IMR-90 (cell line): ENCODE measurements around the gene NUTM2B.
"Not testable (repeated sequence)": the region's sequence is repeated elsewhere in the genome, so short reads cannot be mapped to it uniquely, and the experiment has no call there.

Experiments used
- CEBPB ChIP-seq: IDR thresholded peaks from 2 replicates; pipeline ENCODE4 v1.6.1; 2012; ENCODE audit warnings: low read depth, low read length, improper control_type of control experiment
- MAZ ChIP-seq: IDR thresholded peaks from 2 replicates; pipeline ENCODE4 v1.6.1; 2012; ENCODE audit warnings: low read depth, mild to moderate bottlenecking, low read length, improper control_type of control experiment, moderate library complexity, borderline replicate concordance
- POLR2A ChIP-seq: IDR thresholded peaks from 2 replicates; pipeline ENCODE4 v1.6.1; 2012; ENCODE audit warnings: mild to moderate bottlenecking, low read depth, low read length
- RAD21 ChIP-seq: IDR thresholded peaks from 2 replicates; pipeline ENCODE4 v1.6.1; 2012; ENCODE audit warnings: low read length, improper control_type of control experiment
- RFX5 ChIP-seq: IDR thresholded peaks from 2 replicates; pipeline ENCODE4 v1.8.0; 2012; ENCODE audit warnings: low read depth, mild to moderate bottlenecking, low read length, moderate library complexity
- SMC3 ChIP-seq: fragments of 150-350 bp; IDR thresholded peaks from 2 replicates; pipeline ENCODE4 v1.6.1; 2016; ENCODE audit warnings: low read depth, mild to moderate bottlenecking, antibody characterized with exemption, low read length, moderate library complexity
- TF ChIP-seq, protein P1 (sequence below): conservative IDR thresholded peaks from 2 replicates; pipeline ENCODE4 v1.5.1; 2012; ENCODE audit warnings: mild to moderate bottlenecking, low read depth, low read length, improper control_type of control experiment
- TF ChIP-seq, protein P2 (sequence below): fragments of 150-350 bp; IDR thresholded peaks from 2 replicates; pipeline ENCODE4 v1.6.1; 2017; ENCODE audit warnings: mild to moderate bottlenecking, antibody characterized with exemption, low read length, low read depth
- TF ChIP-seq, protein P3 (sequence below): fragments of 150-350 bp; IDR thresholded peaks from 2 replicates; pipeline ENCODE4 v1.6.1; 2016; ENCODE audit warnings: low read depth, mild to moderate bottlenecking, low read length, moderate library complexity, borderline replicate concordance

DNA sequence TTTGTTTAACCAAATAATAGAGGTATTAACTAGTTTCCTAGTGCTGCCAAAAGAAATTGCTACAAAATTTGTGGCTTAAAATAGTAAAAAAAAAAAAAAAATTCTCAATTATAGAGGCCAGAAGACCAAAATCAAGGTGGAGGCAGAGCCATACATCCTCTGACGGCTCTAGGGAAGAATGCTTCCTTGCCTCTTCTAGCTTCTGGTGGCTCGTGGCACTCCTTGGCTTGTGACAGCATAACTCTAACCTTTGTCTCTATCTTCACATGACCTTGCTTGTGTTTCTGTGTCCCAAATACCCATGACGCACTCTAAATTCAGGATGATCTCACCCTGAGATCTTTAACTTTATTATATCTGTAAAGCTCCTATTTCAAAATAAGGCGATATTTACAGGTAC lies 38.3 kb upstream of the NUTM2B start:
- TF ChIP-seq RAD21, POLR2A, RFX5, CEBPB, MAZ, SMC3: not testable (repeated sequence)
- TF ChIP-seq, protein P1, sequence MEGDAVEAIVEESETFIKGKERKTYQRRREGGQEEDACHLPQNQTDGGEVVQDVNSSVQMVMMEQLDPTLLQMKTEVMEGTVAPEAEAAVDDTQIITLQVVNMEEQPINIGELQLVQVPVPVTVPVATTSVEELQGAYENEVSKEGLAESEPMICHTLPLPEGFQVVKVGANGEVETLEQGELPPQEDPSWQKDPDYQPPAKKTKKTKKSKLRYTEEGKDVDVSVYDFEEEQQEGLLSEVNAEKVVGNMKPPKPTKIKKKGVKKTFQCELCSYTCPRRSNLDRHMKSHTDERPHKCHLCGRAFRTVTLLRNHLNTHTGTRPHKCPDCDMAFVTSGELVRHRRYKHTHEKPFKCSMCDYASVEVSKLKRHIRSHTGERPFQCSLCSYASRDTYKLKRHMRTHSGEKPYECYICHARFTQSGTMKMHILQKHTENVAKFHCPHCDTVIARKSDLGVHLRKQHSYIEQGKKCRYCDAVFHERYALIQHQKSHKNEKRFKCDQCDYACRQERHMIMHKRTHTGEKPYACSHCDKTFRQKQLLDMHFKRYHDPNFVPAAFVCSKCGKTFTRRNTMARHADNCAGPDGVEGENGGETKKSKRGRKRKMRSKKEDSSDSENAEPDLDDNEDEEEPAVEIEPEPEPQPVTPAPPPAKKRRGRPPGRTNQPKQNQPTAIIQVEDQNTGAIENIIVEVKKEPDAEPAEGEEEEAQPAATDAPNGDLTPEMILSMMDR: not testable (repeated sequence)
- TF ChIP-seq, protein P2, sequence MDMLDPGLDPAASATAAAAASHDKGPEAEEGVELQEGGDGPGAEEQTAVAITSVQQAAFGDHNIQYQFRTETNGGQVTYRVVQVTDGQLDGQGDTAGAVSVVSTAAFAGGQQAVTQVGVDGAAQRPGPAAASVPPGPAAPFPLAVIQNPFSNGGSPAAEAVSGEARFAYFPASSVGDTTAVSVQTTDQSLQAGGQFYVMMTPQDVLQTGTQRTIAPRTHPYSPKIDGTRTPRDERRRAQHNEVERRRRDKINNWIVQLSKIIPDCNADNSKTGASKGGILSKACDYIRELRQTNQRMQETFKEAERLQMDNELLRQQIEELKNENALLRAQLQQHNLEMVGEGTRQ: not testable (repeated sequence)
- TF ChIP-seq, protein P3, sequence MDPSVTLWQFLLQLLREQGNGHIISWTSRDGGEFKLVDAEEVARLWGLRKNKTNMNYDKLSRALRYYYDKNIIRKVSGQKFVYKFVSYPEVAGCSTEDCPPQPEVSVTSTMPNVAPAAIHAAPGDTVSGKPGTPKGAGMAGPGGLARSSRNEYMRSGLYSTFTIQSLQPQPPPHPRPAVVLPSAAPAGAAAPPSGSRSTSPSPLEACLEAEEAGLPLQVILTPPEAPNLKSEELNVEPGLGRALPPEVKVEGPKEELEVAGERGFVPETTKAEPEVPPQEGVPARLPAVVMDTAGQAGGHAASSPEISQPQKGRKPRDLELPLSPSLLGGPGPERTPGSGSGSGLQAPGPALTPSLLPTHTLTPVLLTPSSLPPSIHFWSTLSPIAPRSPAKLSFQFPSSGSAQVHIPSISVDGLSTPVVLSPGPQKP: not testable (repeated sequence)
